NCI-H187 treated with DMSO at 0.1 percent for 48 hours (cell line): Measurements from ENCODE around the gene OR6K3.

Experiments used
- DNase-seq: peaks from one replicate; lab custom pipeline; 2025; lab: John Stamatoyannopoulos, UW

OR6K3 gene

GRCh38 chr1:158687037-158687436 lies 33.5 kb downstream of the OR6K3 start:
- DNase-seq, result no peak

GRCh38 chr1:158686111-158687009 lies 34.2 kb downstream of the OR6K3 start, which contains the start of gene SPTA1:
SPTA1 (minus strand) TSS chr1:158686715; CDS start chr1:158686517, 198 bp downstream.
- DNase-seq, result no peak

DNA sequence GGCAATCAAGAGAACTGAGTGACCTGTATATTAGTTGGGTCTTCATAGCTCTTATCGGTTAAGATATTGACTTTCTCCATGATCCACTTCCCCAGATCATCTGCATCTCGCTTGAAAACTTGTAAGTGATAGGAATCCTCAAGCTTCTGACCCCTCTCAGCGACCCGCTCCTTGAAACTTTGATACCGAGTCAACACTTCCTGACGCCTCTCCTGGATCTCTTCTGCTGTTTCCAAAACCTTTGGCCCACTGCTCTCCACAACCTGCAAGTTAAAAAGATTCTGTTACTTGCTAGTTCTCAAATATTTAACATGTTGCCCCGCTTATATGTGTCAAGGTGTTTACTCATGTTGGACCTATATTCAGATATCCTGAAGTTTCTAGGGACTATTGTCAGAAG lies 35.4 kb downstream of the OR6K3 start:
- DNase-seq, result no peak

DNA sequence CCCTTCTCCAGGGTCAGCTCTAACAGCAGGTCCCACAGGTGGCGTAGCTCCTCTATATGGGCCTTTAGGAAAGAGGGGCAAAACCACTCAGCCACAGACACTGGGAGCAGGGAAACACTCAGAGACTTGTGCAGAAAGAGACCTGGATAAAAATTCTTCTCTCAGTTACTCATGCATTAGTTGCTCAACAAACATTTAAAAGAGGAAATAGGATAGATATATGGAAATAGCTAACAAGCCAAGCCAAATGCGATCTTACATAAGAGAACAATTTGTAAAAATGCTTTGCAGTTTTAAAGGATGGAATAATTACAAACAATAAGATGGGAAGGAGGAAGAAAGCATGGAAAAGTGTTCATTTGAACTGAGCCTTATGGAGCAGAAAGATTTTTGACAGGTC lies 38.9 kb downstream of the OR6K3 start:
- DNase-seq, result no peak

GRCh38 chr1:158679289-158679688 lies 41.2 kb downstream of the OR6K3 start:
- no peak for DNase-seq

GRCh38 chr1:158675563-158676323 lies 44.8 kb downstream of the OR6K3 start:
- DNase-seq, result no peak

DNA sequence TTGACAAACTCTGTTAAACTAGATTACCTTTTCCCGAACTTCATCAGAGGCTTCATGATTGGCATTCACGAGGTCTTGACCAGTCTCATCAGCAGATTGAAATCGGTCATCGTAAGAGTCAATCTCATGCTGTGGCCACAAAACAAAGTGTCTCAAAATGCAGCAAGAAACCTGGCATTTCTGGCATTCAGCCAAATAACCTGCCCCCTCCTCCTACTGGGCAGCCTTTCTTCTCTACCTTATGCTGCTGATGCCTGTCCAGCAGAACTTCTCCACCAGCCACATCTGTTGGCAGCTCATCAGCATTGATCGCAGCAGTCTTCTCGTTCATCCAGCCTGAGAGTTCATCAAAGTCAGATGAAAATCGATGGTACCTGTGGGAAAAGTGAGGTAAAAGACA lies 46.2 kb downstream of the OR6K3 start:
- DNase-seq, result no peak
